NCI-H2107 (cell line): ENCODE measurements around the gene MUC4.

Experiments used
- DNase-seq: peaks from one replicate; lab custom pipeline; 2025; lab: John Stamatoyannopoulos, UW

MUC4 gene

GRCh38 chr3:195697582-195698324 is 114.0 kb downstream of the MUC4 start:
- DNase-seq: no peak
